ENCODE results near the gene TSC22D4. TPM values are rescaled to one million over a fixed set of nuclear protein-coding genes. Genes with fewer than 3 reads are reported as not detected.

TSC22D4 gene
- total and polyA plus RNA-seq, 2 experiments from 2014 or later = 26.2 to 89.6 TPM

GRCh38 chr7:100489121-100489520 is 10.1 kb upstream of the TSC22D4 start:
- Histone ChIP-seq H3K79me2 (no peaks in the 10 kb centered on the region), H3K4me1 (ENCODE audit: insufficient read depth) (peaks cover 10% of the 10 kb centered on the region), H3K36me3 (replicated peaks; ENCODE audit: insufficient read depth, low read depth) (no peaks in the 10 kb centered on the region), H3K27me3 (no peaks in the 10 kb centered on the region), H3K9me2 (replicated peaks; ENCODE audit: insufficient read depth) (no peaks in the 10 kb centered on the region), H4K20me1 (ENCODE audit: insufficient read depth, poor library complexity, severe bottlenecking) (no peaks in the 10 kb centered on the region), H3K4me3 (no peak overlapping the region), H3K4me2 (no peak overlapping the region), H3K9me3 (ENCODE audit: low read depth) (no peaks in the 10 kb centered on the region), H2AFZ (no peak overlapping the region), H3K27ac (no peak overlapping the region)
- no peak for DNase-seq (ENCODE audit: low spot score)
- WGBS (ENCODE audit: low lambda C conversion rate, missing lambda C conversion rate) = 97% methylated on average over 9 of the region's 10 CpGs
- TF ChIP-seq CTCF (IDR thresholded peaks at IDR 0.05; ENCODE audit: poor library complexity) (no peak), EZH2 (IDR thresholded peaks at IDR 0.05; ENCODE audit: borderline replicate concordance) (no peak), EZH2phosphoT487 (IDR thresholded peaks at IDR 0.05; ENCODE audit: low read depth, severe bottlenecking, unreplicated experiment) (no peak)

- TF ChIP-seq CTCF (IDR thresholded peaks at IDR 0.05; ENCODE audit: poor library complexity) (no peak), EZH2 (IDR thresholded peaks at IDR 0.05; ENCODE audit: borderline replicate concordance) (no peak), EZH2phosphoT487 (IDR thresholded peaks at IDR 0.05; ENCODE audit: low read depth, severe bottlenecking, unreplicated experiment) (no peak)
- WGBS (ENCODE audit: low lambda C conversion rate, missing lambda C conversion rate) = 97% methylated on average over 11 of the region's 44 CpGs
Observed at GRCh38 chr7:100488333-100489095, 9.5 kb upstream of the TSC22D4 start.

GRCh38 chr7:100486753-100487446 is 7.9 kb upstream of the TSC22D4 start:
- no peaks in the 10 kb centered on the region for H3K36me3 ChIP-seq (replicated peaks; ENCODE audit: insufficient read depth, low read depth)
- no peaks in the 10 kb centered on the region for H3K27me3 ChIP-seq
- H3K4me1 ChIP-seq (ENCODE audit: insufficient read depth) = peaks cover 5% of the 10 kb centered on the region
- TF ChIP-seq EZH2phosphoT487 (IDR thresholded peaks at IDR 0.05; ENCODE audit: low read depth, severe bottlenecking, unreplicated experiment) = no peak
- no peak for TF ChIP-seq CTCF (IDR thresholded peaks at IDR 0.05; ENCODE audit: poor library complexity)
- TF ChIP-seq EZH2 (IDR thresholded peaks at IDR 0.05; ENCODE audit: borderline replicate concordance) = no peak
- H2AFZ ChIP-seq = no peak overlapping the region
- no peaks in the 10 kb centered on the region for H3K79me2 ChIP-seq
- H3K9me2 ChIP-seq (replicated peaks; ENCODE audit: insufficient read depth) = no peaks in the 10 kb centered on the region
- H3K9me3 ChIP-seq (ENCODE audit: low read depth) = no peaks in the 10 kb centered on the region
- no peak overlapping the region for H3K4me2 ChIP-seq
- WGBS (ENCODE audit: low lambda C conversion rate, missing lambda C conversion rate) = 88% methylated on average over 26 of the region's 30 CpGs
- peak; percentile 10 for DNase-seq (ENCODE audit: low spot score)
- H3K27ac ChIP-seq = no peak overlapping the region
- H3K4me3 ChIP-seq = no peak overlapping the region
- no peaks in the 10 kb centered on the region for H4K20me1 ChIP-seq (ENCODE audit: insufficient read depth, poor library complexity, severe bottlenecking)

More at GRCh38 chr7:100488333-100489095, 9.5 kb upstream of the TSC22D4 start:
- no peak overlapping the region for H3K27ac ChIP-seq
- H3K9me3 ChIP-seq (ENCODE audit: low read depth) = no peaks in the 10 kb centered on the region
- no peaks in the 10 kb centered on the region for H3K9me2 ChIP-seq (replicated peaks; ENCODE audit: insufficient read depth)
- H3K4me3 ChIP-seq = no peak overlapping the region
- H2AFZ ChIP-seq = no peak overlapping the region
- no peaks in the 10 kb centered on the region for H4K20me1 ChIP-seq (ENCODE audit: insufficient read depth, poor library complexity, severe bottlenecking)
- no peak overlapping the region for H3K4me2 ChIP-seq
- no peaks in the 10 kb centered on the region for H3K79me2 ChIP-seq
- no peaks in the 10 kb centered on the region for H3K36me3 ChIP-seq (replicated peaks; ENCODE audit: insufficient read depth, low read depth)
- DNase-seq (ENCODE audit: low spot score) = no peak
- H3K27me3 ChIP-seq = no peaks in the 10 kb centered on the region
- H3K4me1 ChIP-seq (ENCODE audit: insufficient read depth) = peaks cover 5% of the 10 kb centered on the region
